ENCODE data around the gene EID3. TPM values are rescaled to one million over a fixed set of nuclear protein-coding genes. Genes with fewer than 3 reads are reported as not detected.
A peak's percentile ranks its signal among the peaks of the same experiment; 100 is the strongest.

EID3 gene
- total and polyA plus RNA-seq, 9 of the 15 experiments (the other 6 are each of a cell fraction or from before 2014, with no cell fraction given): 0.07 to 3.5 (median 0.42) TPM

DNA sequence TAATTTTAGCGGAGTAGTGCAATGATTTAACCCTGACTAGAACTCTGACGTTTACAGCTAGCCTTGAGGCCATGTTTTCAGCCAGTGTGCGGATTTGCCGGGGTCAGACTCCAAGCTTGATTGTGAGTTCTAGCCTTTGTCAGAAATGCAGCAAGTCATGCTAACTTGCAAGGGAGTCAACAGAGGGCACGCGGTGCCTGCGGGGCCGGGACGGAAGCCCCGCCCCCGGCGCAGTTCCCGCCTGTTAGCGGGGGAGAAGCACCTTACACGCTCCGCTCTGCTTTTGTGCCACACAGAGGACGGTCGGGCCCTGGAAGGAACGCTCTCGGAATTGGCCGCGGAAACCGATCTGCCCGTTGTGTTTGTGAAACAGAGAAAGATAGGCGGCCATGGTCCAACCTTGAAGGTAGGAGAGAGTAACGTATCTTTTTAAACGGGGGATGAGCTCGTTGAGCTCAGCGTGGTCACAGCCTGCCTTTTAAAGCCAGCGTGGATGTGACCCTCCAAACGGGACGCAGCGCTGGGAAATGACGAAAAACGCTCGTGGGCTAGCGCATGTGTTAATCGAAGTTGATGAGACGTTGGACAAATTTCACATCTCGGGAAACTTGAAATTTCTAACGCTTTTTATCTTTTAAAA, 14.8 kb upstream of the EID3 start (continued):
- TF ChIP-seq, protein P1, sequence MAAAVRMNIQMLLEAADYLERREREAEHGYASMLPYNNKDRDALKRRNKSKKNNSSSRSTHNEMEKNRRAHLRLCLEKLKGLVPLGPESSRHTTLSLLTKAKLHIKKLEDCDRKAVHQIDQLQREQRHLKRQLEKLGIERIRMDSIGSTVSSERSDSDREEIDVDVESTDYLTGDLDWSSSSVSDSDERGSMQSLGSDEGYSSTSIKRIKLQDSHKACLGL (CRISPR knock-in tag; IDR thresholded peaks at IDR 0.05; ENCODE audit: borderline replicate concordance, poor library complexity, severe bottlenecking): no peak
- TF ChIP-seq, protein P2, sequence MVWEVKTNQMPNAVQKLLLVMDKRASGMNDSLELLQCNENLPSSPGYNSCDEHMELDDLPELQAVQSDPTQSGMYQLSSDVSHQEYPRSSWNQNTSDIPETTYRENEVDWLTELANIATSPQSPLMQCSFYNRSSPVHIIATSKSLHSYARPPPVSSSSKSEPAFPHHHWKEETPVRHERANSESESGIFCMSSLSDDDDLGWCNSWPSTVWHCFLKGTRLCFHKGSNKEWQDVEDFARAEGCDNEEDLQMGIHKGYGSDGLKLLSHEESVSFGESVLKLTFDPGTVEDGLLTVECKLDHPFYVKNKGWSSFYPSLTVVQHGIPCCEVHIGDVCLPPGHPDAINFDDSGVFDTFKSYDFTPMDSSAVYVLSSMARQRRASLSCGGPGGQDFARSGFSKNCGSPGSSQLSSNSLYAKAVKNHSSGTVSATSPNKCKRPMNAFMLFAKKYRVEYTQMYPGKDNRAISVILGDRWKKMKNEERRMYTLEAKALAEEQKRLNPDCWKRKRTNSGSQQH (CRISPR knock-in tag; IDR thresholded peaks at IDR 0.05): no peak
- TF ChIP-seq ZNF717 (CRISPR knock-in tag; IDR thresholded peaks at IDR 0.05) (no peak), RFX7 (CRISPR knock-in tag; IDR thresholded peaks at IDR 0.05) (no peak), ZNF384 (IDR thresholded peaks at IDR 0.05; ENCODE audit: low read depth, low read length) (no peak), NELFE (IDR thresholded peaks at IDR 0.05; ENCODE audit: insufficient read depth, insufficient read length) (no peak), SMARCA4 (IDR thresholded peaks at IDR 0.05) (no peak), TCF3 (CRISPR knock-in tag; IDR thresholded peaks at IDR 0.05) (0 out of 2 replicates have a peak, but pooled peaks have one; percentile 5), NCOR1 (IDR thresholded peaks at IDR 0.05) (peak; percentile 22), HDAC3 (IDR thresholded peaks at IDR 0.05; ENCODE audit: borderline replicate concordance, partially characterized antibody) (no peak), ZNF197 (CRISPR knock-in tag; IDR thresholded peaks at IDR 0.05; ENCODE audit: low read depth) (no peak), FOXM1 (IDR thresholded peaks at IDR 0.05; ENCODE audit: low read depth) (no peak), FOXM1 (CRISPR knock-in tag; IDR thresholded peaks at IDR 0.05; ENCODE audit: low read depth) (no peak)
- TF ChIP-seq, protein P3, sequence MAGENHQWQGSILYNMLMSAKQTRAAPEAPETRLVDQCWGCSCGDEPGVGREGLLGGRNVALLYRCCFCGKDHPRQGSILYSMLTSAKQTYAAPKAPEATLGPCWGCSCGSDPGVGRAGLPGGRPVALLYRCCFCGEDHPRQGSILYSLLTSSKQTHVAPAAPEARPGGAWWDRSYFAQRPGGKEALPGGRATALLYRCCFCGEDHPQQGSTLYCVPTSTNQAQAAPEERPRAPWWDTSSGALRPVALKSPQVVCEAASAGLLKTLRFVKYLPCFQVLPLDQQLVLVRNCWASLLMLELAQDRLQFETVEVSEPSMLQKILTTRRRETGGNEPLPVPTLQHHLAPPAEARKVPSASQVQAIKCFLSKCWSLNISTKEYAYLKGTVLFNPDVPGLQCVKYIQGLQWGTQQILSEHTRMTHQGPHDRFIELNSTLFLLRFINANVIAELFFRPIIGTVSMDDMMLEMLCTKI (IDR thresholded peaks at IDR 0.05; ENCODE audit: partially characterized antibody): no peak
- TF ChIP-seq, protein P4, sequence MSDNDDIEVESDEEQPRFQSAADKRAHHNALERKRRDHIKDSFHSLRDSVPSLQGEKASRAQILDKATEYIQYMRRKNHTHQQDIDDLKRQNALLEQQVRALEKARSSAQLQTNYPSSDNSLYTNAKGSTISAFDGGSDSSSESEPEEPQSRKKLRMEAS (CRISPR knock-in tag; IDR thresholded peaks at IDR 0.05): peak; percentile 98
- TF ChIP-seq, protein P5, sequence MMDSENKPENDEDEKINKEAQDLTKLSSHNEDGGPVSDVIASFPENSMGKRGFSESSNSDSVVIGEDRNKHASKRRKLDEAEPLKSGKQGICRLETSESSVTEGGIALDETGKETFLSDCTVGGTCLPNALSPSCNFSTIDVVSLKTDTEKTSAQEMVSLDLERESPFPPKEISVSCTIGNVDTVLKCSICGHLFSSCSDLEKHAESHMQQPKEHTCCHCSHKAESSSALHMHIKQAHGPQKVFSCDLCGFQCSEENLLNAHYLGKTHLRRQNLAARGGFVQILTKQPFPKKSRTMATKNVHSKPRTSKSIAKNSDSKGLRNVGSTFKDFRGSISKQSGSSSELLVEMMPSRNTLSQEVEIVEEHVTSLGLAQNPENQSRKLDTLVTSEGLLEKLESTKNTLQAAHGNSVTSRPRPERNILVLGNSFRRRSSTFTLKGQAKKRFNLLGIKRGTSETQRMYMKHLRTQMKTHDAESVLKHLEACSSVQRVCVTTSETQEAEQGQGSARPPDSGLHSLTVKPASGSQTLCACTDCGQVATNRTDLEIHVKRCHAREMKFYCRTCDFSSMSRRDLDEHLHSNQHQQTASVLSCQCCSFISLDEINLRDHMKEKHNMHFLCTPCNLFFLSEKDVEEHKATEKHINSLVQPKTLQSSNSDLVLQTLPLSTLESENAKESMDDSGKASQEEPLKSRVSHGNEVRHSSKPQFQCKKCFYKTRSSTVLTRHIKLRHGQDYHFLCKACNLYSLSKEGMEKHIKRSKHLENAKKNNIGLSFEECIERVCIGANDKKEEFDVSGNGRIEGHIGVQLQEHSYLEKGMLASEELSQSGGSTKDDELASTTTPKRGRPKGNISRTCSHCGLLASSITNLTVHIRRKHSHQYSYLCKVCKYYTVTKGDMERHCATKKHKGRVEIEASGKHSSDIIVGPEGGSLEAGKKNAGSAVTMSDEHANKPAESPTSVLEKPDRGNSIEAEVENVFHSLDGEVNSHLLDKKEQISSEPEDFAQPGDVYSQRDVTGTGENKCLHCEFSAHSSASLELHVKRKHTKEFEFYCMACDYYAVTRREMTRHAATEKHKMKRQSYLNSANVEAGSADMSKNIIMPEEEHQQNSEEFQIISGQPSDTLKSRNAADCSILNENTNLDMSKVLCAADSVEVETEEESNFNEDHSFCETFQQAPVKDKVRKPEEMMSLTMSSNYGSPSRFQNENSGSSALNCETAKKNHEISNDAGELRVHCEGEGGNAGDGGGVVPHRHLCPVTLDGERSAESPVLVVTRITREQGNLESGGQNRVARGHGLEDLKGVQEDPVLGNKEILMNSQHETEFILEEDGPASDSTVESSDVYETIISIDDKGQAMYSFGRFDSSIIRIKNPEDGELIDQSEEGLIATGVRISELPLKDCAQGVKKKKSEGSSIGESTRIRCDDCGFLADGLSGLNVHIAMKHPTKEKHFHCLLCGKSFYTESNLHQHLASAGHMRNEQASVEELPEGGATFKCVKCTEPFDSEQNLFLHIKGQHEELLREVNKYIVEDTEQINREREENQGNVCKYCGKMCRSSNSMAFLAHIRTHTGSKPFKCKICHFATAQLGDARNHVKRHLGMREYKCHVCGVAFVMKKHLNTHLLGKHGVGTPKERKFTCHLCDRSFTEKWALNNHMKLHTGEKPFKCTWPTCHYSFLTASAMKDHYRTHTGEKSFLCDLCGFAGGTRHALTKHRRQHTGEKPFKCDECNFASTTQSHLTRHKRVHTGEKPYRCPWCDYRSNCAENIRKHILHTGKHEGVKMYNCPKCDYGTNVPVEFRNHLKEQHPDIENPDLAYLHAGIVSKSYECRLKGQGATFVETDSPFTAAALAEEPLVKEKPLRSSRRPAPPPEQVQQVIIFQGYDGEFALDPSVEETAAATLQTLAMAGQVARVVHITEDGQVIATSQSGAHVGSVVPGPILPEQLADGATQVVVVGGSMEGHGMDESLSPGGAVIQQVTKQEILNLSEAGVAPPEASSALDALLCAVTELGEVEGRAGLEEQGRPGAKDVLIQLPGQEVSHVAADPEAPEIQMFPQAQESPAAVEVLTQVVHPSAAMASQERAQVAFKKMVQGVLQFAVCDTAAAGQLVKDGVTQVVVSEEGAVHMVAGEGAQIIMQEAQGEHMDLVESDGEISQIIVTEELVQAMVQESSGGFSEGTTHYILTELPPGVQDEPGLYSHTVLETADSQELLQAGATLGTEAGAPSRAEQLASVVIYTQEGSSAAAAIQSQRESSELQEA (IDR thresholded peaks at IDR 0.05; ENCODE audit: low read depth): no peak
